Peyer's patch (tissue), 4 donors: ENCODE data around the gene TRIM46.

Experiments used
- POLR2A ChIP-seq, 2 donors: fragments of 450-650 bp; IDR thresholded peaks; one replicate each; pipeline ENCODE4 v1.5.1; 2017; ENCODE audit warnings: antibody characterized with exemption in 2 of 2, mild to moderate bottlenecking in 2 of 2, moderate library complexity in 2 of 2
- TF ChIP-seq, protein P1 (sequence below), 6 experiments: fragments of 450-650 bp in 4 of 6; fragments of 200-600 bp in 2 of 6; sonication (generic) in 1 of 6; IDR thresholded peaks; one replicate each; pipeline ENCODE4 v1.5.1; 2017 to 2019; ENCODE audit warnings: antibody characterized with exemption in 6 of 6, mild to moderate bottlenecking in 3 of 6, moderate library complexity in 1 of 6

DNA sequence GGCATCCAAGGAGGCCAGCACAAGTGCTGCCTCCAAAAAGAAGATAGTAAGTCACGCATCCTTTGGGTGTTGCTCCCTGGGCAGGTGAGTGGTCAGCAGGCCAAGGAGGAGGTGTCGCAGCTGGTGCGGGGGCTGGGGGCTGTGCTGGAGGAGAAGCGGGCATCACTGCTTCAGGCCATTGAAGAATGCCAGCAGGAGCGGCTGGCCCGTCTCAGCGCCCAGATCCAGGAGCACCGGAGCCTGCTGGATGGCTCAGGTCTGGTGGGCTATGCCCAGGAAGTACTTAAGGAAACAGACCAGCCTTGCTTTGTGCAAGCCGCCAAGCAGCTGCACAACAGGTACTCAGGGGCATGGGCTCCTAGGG is 4.3 kb downstream of the TRIM46 start:
- TF ChIP-seq, protein P1, sequence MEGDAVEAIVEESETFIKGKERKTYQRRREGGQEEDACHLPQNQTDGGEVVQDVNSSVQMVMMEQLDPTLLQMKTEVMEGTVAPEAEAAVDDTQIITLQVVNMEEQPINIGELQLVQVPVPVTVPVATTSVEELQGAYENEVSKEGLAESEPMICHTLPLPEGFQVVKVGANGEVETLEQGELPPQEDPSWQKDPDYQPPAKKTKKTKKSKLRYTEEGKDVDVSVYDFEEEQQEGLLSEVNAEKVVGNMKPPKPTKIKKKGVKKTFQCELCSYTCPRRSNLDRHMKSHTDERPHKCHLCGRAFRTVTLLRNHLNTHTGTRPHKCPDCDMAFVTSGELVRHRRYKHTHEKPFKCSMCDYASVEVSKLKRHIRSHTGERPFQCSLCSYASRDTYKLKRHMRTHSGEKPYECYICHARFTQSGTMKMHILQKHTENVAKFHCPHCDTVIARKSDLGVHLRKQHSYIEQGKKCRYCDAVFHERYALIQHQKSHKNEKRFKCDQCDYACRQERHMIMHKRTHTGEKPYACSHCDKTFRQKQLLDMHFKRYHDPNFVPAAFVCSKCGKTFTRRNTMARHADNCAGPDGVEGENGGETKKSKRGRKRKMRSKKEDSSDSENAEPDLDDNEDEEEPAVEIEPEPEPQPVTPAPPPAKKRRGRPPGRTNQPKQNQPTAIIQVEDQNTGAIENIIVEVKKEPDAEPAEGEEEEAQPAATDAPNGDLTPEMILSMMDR (IDR thresholded peaks at IDR 0.05), result no peak
- no peak for TF ChIP-seq POLR2A (IDR thresholded peaks at IDR 0.05)
